ENCODE data around the gene JMJD6. TPM values are rescaled to one million over a fixed set of nuclear protein-coding genes. Genes with fewer than 3 reads are reported as not detected.

The JMJD6 gene
- total RNA-seq, 1 experiment from 2014 or later: 28.9 TPM

GRCh38 chr17:76753061-76753961 is 26.9 kb upstream of the JMJD6 start:
- H3K4me1 ChIP-seq (ENCODE audit: insufficient read depth, low read length): no peaks in the 10 kb centered on the region
- no peaks in the 10 kb centered on the region; a peak in 1 of 5 replicates for H3K9me3 Mint-ChIP-seq
- no peaks in the 10 kb centered on the region for H3K23me2 ChIP-seq (ENCODE audit: insufficient read length, low read depth, low read length, poor library complexity, severe bottlenecking)
- no peak overlapping the region for H2BK20ac ChIP-seq (ENCODE audit: low read depth, low read length, poor library complexity, severe bottlenecking)
- H3K27me3 ChIP-seq (ENCODE audit: insufficient read depth, low read length): no peaks in the 10 kb centered on the region
- no peak overlapping the region for H3K4ac ChIP-seq (ENCODE audit: low read depth, low read length)
- no peak overlapping the region for H3K23ac ChIP-seq (ENCODE audit: insufficient read length, low read depth, low read length)
- no peaks in the 10 kb centered on the region for H3K4me1 Mint-ChIP-seq
- no peak overlapping the region for H3K9ac ChIP-seq (ENCODE audit: extremely low read depth, insufficient read length, low read length)
- no peak overlapping the region; a peak in 1 of 5 replicates for H3K4me3 Mint-ChIP-seq
- H4K5ac ChIP-seq (ENCODE audit: insufficient read length, low read depth, low read length): no peak overlapping the region
- H3K27ac ChIP-seq (ENCODE audit: insufficient read length, low read depth, low read length): no peak overlapping the region
- no CpG with 5 or more reads among the region's 12 CpGs for WGBS (ENCODE audit: extremely low coverage, insufficient read length, low lambda C conversion rate)
- no peak overlapping the region for H4K91ac ChIP-seq (ENCODE audit: insufficient read length, low read depth, low read length)
- H4K8ac ChIP-seq (replicated peaks; ENCODE audit: insufficient read length, low read depth, low read length): no peak overlapping the region
- no peak overlapping the region for H3K14ac ChIP-seq (ENCODE audit: insufficient read depth, low read length)
- H3K9me3 ChIP-seq (ENCODE audit: control insufficient read depth, low read depth, low read length): no peaks in the 10 kb centered on the region
- no peak overlapping the region for H2AK5ac ChIP-seq (ENCODE audit: insufficient read length, low read length)
- no peak overlapping the region for H2BK12ac ChIP-seq (ENCODE audit: insufficient read length, low read depth, low read length)
- H2BK120ac ChIP-seq (ENCODE audit: low read depth, low read length, poor library complexity, severe bottlenecking): no peak overlapping the region
- no peak overlapping the region for H3K18ac ChIP-seq (ENCODE audit: insufficient read length, low read depth, low read length)
- no peak overlapping the region for H2BK15ac ChIP-seq (ENCODE audit: low read depth, low read length)
- H4K20me1 ChIP-seq (ENCODE audit: control insufficient read depth, insufficient read depth, insufficient read length): no peaks in the 10 kb centered on the region
- H2BK5ac ChIP-seq (ENCODE audit: insufficient read length, low read length): no peak overlapping the region
- DNase-seq: no peak
- no peak overlapping the region for H3K56ac ChIP-seq (ENCODE audit: insufficient read length, low read depth, low read length)
- no peaks in the 10 kb centered on the region for H3K79me2 ChIP-seq (ENCODE audit: insufficient read depth, low read length)
- no peak overlapping the region for H3K4me2 ChIP-seq (ENCODE audit: insufficient read depth, insufficient read length, low read length)
- H3K79me1 ChIP-seq (ENCODE audit: insufficient read depth, low read depth, low read length, poor library complexity, severe bottlenecking): no peaks in the 10 kb centered on the region
- H3K27ac Mint-ChIP-seq: peak overlapping the region in 1 of 3 experiments; percentile 30; a peak in 2 of 7 replicates
- no peak overlapping the region for H3T11ph ChIP-seq (ENCODE audit: low read length)
- no peak for TF ChIP-seq CTCF (conservative IDR thresholded peaks at IDR 0.05)
- peaks cover 12 to 39% (median 15%) of the 10 kb centered on the region in 3 experiments for H3K36me3 Mint-ChIP-seq (ENCODE audit: insufficient read depth in 1 of 3, low read depth in 3 of 3)
- H3K27me3 Mint-ChIP-seq (ENCODE audit: low read depth): no peaks in the 10 kb centered on the region
- no peak overlapping the region for H2AFZ ChIP-seq (ENCODE audit: low read length)

All from H9 (cell line).